SK-N-MC (cell line): Measurements from ENCODE around the gene CTNNA2.

Experiments used
- DNase-seq: peaks from one replicate; pipeline ENCODE4 v3.0.0-alpha.2; 2011; ENCODE audit warnings: low read depth, low spot score
- H3K27ac ChIP-seq: fragments of 200-600 bp; sonication (generic); 2 replicates; pipeline ENCODE4 v1.5.1; 2016; ENCODE audit warnings: mixed run types
- H3K36me3 ChIP-seq: fragments of 200-600 bp; sonication (generic); 2 replicates; pipeline ENCODE4 v1.6.1; 2017; ENCODE audit warnings: antibody characterized with exemption, low read length, mixed read lengths; ENCODE audit not compliant: insufficient read depth
- H3K4me3 ChIP-seq: fragments of 200-600 bp; sonication (generic); 2 replicates; pipeline ENCODE4 v1.5.1; 2016
- H3K9ac ChIP-seq: fragments of 200-600 bp; sonication (generic); 2 replicates; pipeline ENCODE4 v1.8.0; 2017; ENCODE audit warnings: mixed run types, mixed read lengths; ENCODE audit not compliant: insufficient read length
- H3K9me3 ChIP-seq: fragments of 200-600 bp; sonication (generic); 2 replicates; pipeline ENCODE4 v1.6.1; 2017; ENCODE audit warnings: low read depth, mild to moderate bottlenecking, antibody characterized with exemption, low read length, moderate library complexity, mixed read lengths
- EZH2 ChIP-seq: fragments of 200-600 bp; sonication (generic); IDR thresholded peaks from one replicate; pipeline ENCODE4 v1.6.1; 2017; ENCODE audit warnings: antibody characterized with exemption
- FOXP2 ChIP-seq: optimal IDR thresholded peaks from 2 replicates; pipeline ENCODE3; 2011; ENCODE audit warnings: mild to moderate bottlenecking, moderate library complexity; ENCODE audit not compliant: insufficient read depth; ENCODE audit errors: extremely low read length, control extremely low read depth
- POLR2AphosphoS5 ChIP-seq: IDR thresholded peaks from 2 replicates; pipeline ENCODE4 v1.6.1; 2012; ENCODE audit warnings: mild to moderate bottlenecking, low read depth, low read length, borderline replicate concordance

The CTNNA2 gene

DNA sequence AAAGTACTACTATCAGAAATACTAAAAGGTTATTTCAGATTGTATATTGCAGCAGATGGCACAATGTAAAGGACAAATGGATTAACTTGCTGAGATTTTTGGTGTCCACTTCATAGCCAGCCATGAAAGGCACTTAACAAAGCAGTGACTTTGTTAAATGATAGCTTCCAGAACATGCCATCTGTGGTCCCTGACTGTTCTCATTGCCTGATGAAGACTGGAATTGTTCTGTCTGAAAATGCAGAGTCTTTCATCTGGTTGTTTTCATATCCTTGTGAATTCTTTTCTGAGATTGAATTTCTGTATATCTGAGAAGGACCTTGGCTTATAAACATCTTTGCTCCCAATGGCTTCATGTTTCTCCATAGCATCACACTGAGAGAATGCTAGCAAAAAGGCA is 836.1 kb downstream of the CTNNA2 start:
- Histone ChIP-seq H3K27ac (no peak overlapping the region), H3K9me3 (no peaks in the 10 kb centered on the region), H3K4me3 (no peak overlapping the region), H3K36me3 (no peaks in the 10 kb centered on the region), H3K9ac (no peak overlapping the region)
- TF ChIP-seq EZH2 (no peak), POLR2AphosphoS5 (no peak), FOXP2 (no peak)
- no peak for DNase-seq

DNA sequence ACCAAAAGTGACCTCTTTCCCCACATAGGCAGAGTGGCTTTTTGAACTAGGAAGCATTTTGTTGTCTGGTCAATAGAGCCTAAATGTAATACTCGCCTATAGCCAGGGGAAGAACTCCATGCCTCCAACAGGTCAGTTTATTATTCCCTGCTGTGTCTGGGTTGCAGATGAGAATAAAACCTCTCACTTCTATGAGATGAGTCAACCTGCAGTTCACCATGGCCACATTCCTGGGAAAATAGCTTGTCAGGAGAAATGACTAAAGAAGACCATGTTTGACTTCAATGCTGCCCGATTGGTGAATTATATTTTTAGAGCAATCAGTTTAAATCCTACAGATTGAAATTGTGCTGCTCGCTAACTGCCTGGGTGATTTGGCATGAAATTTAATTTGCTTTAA is 838.4 kb downstream of the CTNNA2 start:
- Histone ChIP-seq H3K4me3 (no peak overlapping the region), H3K27ac (no peak overlapping the region), H3K36me3 (no peaks in the 10 kb centered on the region), H3K9me3 (no peaks in the 10 kb centered on the region), H3K9ac (no peak overlapping the region)
- DNase-seq: no peak
- TF ChIP-seq EZH2 (no peak), FOXP2 (no peak), POLR2AphosphoS5 (no peak)

DNA sequence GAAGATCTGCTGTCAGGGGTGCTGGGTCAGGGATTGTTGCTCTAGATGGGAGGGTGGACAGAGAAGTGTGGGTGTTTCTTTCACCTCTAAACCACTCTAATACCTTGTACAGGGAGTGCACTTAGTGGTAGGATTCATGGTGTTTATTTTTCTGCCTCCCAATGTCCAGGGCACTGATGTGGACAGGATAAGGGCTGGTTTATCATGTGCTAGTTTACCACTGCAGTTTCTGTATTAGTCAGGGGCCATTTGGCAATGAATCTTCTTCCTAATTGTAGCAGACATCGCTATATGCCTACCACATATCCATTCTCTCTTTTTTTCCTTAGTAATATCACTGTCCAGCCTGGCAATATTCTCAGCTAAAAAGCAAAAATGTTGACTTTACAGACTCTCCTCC is 842.0 kb downstream of the CTNNA2 start:
- Histone ChIP-seq H3K27ac (no peak overlapping the region), H3K9ac (no peak overlapping the region), H3K36me3 (no peaks in the 10 kb centered on the region), H3K9me3 (no peaks in the 10 kb centered on the region), H3K4me3 (no peak overlapping the region)
- DNase-seq: no peak
- no peak for TF ChIP-seq FOXP2
- no peak for TF ChIP-seq EZH2
- TF ChIP-seq POLR2AphosphoS5: no peak

DNA sequence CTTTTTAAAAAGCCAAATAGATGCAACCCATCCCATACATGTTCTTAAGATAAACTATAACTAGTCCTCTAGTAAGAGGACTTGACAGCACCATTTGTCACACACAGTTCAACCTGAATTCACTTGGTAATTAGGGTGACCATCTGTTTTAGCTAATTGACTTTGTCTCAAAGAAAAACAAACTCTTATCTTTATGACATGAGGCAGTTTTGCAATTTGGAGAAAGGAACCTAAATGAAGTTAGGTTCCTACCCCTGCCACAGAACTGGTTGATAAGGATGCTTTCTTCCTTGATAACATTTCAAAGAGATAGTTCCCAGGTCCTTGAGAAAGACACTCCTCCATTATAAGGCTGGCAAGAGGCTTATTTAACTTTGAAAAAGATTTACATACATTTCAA is 849.1 kb downstream of the CTNNA2 start:
- Histone ChIP-seq H3K36me3 (no peaks in the 10 kb centered on the region), H3K9ac (no peak overlapping the region), H3K9me3 (no peaks in the 10 kb centered on the region), H3K4me3 (no peak overlapping the region), H3K27ac (no peak overlapping the region)
- DNase-seq: no peak
- TF ChIP-seq EZH2: no peak
- TF ChIP-seq POLR2AphosphoS5: no peak
- no peak for TF ChIP-seq FOXP2

DNA sequence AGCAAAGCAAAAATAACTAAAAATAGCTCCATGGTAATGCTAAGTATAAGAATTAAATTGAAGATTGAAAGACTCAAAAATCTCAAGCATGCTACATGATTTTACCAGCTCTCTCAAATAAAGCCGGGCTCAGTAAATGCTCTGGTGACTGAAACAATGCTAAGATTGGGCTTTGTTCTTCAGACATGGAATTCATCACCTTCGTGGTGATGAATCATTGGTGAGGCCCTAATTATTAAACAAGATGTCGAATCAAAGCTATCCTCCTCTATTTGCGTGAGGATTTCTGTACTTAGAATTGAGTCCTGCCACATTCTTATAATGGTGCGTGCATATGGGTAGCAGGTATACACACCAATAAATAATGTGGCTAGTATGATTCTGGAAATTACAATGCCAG is 850.5 kb downstream of the CTNNA2 start:
- peak overlapping the region; percentile 60; the same call in 1 of the 2 replicates for H3K27ac ChIP-seq

DNA sequence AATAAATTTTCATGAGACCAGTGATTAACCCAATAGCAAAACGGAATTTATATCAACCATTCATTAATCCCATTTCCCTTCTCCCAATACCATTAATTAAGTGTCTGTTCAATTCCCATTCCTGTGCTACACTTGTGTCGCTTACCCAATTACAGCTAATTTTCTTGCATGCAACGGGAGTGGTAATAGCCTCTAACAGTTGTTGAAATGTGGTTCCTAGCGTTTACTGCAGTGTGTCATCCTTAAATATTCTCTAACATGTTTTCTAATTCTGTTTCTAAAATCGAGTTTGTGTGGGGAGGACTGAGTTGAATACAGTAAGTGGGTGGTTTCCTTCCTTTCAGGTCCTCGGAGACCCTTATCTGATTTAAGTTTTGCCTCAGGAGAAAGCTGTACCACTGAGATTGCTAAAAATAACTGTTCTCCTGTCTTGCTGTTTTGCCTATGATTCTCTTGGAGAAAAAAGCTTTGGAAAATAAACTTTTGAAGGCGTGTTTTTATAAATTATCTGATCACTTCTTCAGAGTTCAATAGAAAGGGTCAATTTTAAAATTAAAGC is 851.0 kb downstream of the CTNNA2 start:
- no peaks in the 10 kb centered on the region for H3K9me3 ChIP-seq
- peak; percentile 80 for DNase-seq
- H3K9ac ChIP-seq: no peak overlapping the region
- TF ChIP-seq FOXP2 (peak; percentile 30), EZH2 (no peak)
- H3K27ac ChIP-seq: peak overlapping the region; percentile 60; the same call in 1 of the 2 replicates
- H3K36me3 ChIP-seq: no peaks in the 10 kb centered on the region
- H3K4me3 ChIP-seq: peak overlapping the region; percentile 45

More for the DNA sequence above, 850.5 kb downstream of the CTNNA2 start:
- TF ChIP-seq FOXP2 (no peak), EZH2 (no peak), POLR2AphosphoS5 (no peak)
- Histone ChIP-seq H3K9ac (no peak overlapping the region), H3K9me3 (no peaks in the 10 kb centered on the region), H3K4me3 (peak overlapping the region; percentile 45), H3K36me3 (no peaks in the 10 kb centered on the region)
- no peak for DNase-seq

DNA sequence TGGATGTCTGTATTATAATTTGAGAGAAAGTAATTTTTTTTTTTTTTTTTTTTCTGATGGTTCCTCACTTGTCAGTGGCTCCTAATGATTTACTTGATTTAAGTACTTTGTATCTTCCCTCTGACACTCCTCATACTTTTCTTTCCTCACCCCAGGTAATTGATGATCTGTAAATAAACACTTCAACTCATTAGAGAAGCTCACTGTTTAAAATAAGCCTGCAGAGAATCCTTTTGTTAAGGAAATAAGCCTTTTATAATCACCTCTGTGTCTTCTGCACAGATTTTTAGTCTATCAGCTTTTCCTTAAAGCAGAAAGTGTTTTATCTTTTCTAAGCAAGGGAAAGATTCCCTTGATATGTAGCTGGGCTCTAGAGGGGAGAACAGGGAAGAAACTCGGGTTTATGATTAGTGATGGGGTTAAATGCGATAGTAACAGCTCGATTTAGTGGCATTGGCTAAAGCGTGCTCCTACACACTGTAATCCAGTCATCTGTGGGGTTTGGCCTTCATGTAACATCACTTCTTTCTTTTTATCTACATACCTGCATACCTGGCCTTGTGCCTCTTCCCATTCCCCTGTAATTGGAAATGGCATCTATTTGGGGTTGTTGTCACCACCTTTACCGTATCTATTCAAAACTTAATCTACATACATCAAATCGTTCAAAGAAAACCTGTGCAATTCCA is 851.8 kb downstream of the CTNNA2 start:
- peak overlapping the region; percentile 60; the same call in 1 of the 2 replicates for H3K27ac ChIP-seq
- TF ChIP-seq FOXP2 (no peak), EZH2 (no peak), POLR2AphosphoS5 (no peak)

DNA sequence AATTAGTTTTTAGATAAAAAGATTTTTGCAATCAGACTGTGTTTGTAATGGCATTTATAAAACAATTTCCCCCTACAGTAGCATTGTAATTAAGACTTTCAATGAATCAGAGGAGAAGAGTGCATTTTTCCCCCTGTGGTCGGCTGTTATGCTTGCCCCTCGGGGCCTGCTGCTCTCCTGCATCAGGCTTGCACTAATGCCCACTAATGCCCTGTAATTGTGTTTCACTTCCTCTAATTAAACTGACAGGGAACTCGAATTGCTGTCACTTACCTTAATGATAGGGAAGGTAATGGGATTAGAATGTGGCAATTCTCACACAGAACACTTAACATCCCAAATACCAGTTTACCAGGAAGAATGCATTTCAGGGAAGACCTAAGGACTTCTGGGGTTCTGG is 852.9 kb downstream of the CTNNA2 start:
- no peak overlapping the region for H3K27ac ChIP-seq
- H3K9me3 ChIP-seq: no peaks in the 10 kb centered on the region
- no peak overlapping the region for H3K4me3 ChIP-seq
- no peak for DNase-seq
- TF ChIP-seq FOXP2 (no peak), POLR2AphosphoS5 (no peak), EZH2 (no peak)
- no peaks in the 10 kb centered on the region for H3K36me3 ChIP-seq
- H3K9ac ChIP-seq: no peak overlapping the region

More for the DNA sequence above, 851.8 kb downstream of the CTNNA2 start:
- Histone ChIP-seq H3K9me3 (no peaks in the 10 kb centered on the region), H3K9ac (no peak overlapping the region), H3K4me3 (no peak overlapping the region), H3K36me3 (no peaks in the 10 kb centered on the region)
- no peak for DNase-seq
